GM20000 (cell line): ENCODE measurements around the gene INHBC.

ENCODE experiments used
- DNase-seq: peaks from one replicate; pipeline ENCODE4 v3.0.0; 2012; ENCODE audit warnings: low spot score
- CTCF ChIP-seq: IDR thresholded peaks from 2 replicates; pipeline ENCODE4 v1.5.1; 2012; ENCODE audit warnings: mild to moderate bottlenecking, control low read depth; ENCODE audit errors: extremely low read depth, missing control alignments

Gene INHBC

GRCh38 chr12:57470970-57471656, 36.5 kb downstream of the INHBC start:
- no peak for TF ChIP-seq CTCF
- no peak for DNase-seq

- no peak for DNase-seq
- TF ChIP-seq CTCF, result no peak
Measured at GRCh38 chr12:57471661-57472060, 37.1 kb downstream of the INHBC start.

- no peak for TF ChIP-seq CTCF
- DNase-seq, result no peak
Measured at GRCh38 chr12:57472391-57472790, 37.8 kb downstream of the INHBC start.

GRCh38 chr12:57473392-57473791, 38.8 kb downstream of the INHBC start:
- TF ChIP-seq CTCF, result no peak
- DNase-seq, result no peak

GRCh38 chr12:57473886-57474285, 39.3 kb downstream of the INHBC start:
- TF ChIP-seq CTCF, result no peak
- no peak for DNase-seq

- DNase-seq, result no peak
- TF ChIP-seq CTCF, result no peak
Measured at GRCh38 chr12:57474430-57474829, 39.8 kb downstream of the INHBC start.

GRCh38 chr12:57474862-57475261, 40.3 kb downstream of the INHBC start:
- no peak for TF ChIP-seq CTCF

More at GRCh38 chr12:57474862-57475261, 40.3 kb downstream of the INHBC start:
- DNase-seq, result no peak
